ENCODE measurements around the gene SOWAHD.

- TF ChIP-seq CTCF (IDR thresholded peaks at IDR 0.05; ENCODE audit: low read depth, low read length) (no peak), POLR2A (IDR thresholded peaks at IDR 0.05; ENCODE audit: extremely low read depth, insufficient read length) (no peak), MYC (IDR thresholded peaks at IDR 0.05; ENCODE audit: low read depth, low read length) (no peak)
Observed at GRCh38 chrX:119745283-119745848, 13.0 kb upstream of the SOWAHD start.
